Aorta (tissue), 5 donors: ENCODE data around the gene ADAM12. TPM values are rescaled to one million over a fixed set of nuclear protein-coding genes. Genes with fewer than 3 reads are reported as not detected.

ENCODE experiments used
- ATAC-seq: fragments of 200-7000 bp; cut with Tn5 transposase; one replicate; pipeline ENCODE4 v1.9.1; 2022; ENCODE audit warnings: moderate library complexity; ENCODE audit not compliant: low FRiP score
- DNase-seq, 2 donors: peaks; one replicate each; pipeline ENCODE4 v3.0.0-alpha.2; 2020
- H3K27ac ChIP-seq, 2 donors: one replicate each; pipeline ENCODE4 v1.5.1; 2013; ENCODE audit warnings: low read length in 2 of 2, mild to moderate bottlenecking in 2 of 2, moderate library complexity in 2 of 2, control low read depth in 1 of 2, inconsistent platforms in 1 of 2, low read depth in 1 of 2
- H3K27me3 ChIP-seq, 2 donors: one replicate each; pipeline ENCODE4 v1.6.1; 2013; ENCODE audit warnings: control low read depth in 1 of 2, low read length in 1 of 2, mild to moderate bottlenecking in 1 of 2, moderate library complexity in 1 of 2; ENCODE audit not compliant: insufficient read depth in 2 of 2, control insufficient read depth in 1 of 2
- H3K36me3 ChIP-seq, 2 donors: one replicate each; pipeline ENCODE4 v1.6.1; 2013; ENCODE audit warnings: control low read depth in 1 of 2, low read length in 1 of 2, mild to moderate bottlenecking in 1 of 2; ENCODE audit not compliant: insufficient read depth in 2 of 2, control insufficient read depth in 1 of 2
- H3K4me1 ChIP-seq, 2 donors: one replicate each; pipeline ENCODE4 v1.6.1; 2013; ENCODE audit warnings: low read length in 2 of 2, control low read depth in 1 of 2, mild to moderate bottlenecking in 1 of 2, moderate library complexity in 1 of 2; ENCODE audit not compliant: insufficient read depth in 2 of 2, control insufficient read depth in 1 of 2
- H3K4me3 ChIP-seq, 2 donors: one replicate each; pipeline ENCODE4 v1.5.1; 2013; ENCODE audit warnings: low read length in 2 of 2, control low read depth in 1 of 2, mild to moderate bottlenecking in 1 of 2
- H3K9me3 ChIP-seq: one replicate; pipeline ENCODE4 v1.6.1; 2013; ENCODE audit warnings: mild to moderate bottlenecking, low read length; ENCODE audit not compliant: control insufficient read depth
- WGBS, 2 donors: extraction: QIAGEN DNeasy Blood & Tissue Kit; methylation state at CpG; one replicate each; pipeline ENCODE4 v1.1.7; 2013; 5-methylcytosine and 5-hydroxymethylcytosine counted together
- intact Hi-C, 2 donors: fragments of 100-400 bp; cut with DNase I; formaldehyde crosslinking; loops; one replicate each; pipeline versions ENCODE4 v1.14.2 to v1.15.0; 2022
- polyA plus RNA-seq, 2 donors: library from polyadenylated mRNA; stranded (reverse); fragments of 200-250 nt; gene quantifications; one replicate each; pipeline ENCODE4 v1.2.3, GENCODE V29; 2013
- total RNA-seq, 2 donors: library from RNA; stranded (reverse); fragmentation: NEBNext Ultra II Directional; extraction: Animal tissue kit (Norgen Biotek cat#: 25700); gene quantifications; one replicate each; pipeline ENCODE4 v1.2.1, GENCODE V29; 2021
- donor health status: healthy with polysubstance abuse.
- donor health status: Bipolar disorder and iron deficiency.
- donor health status: DM: no; HTN: no; CAD: no.
- donor health status: DM: no; HTN: no; CAD: no.
- donor health status: DM: yes; HTN: yes; CAD: no.

Gene ADAM12
- total and polyA plus RNA-seq, 4 donors: 0.13 to 9.4 (median 5.5) TPM; not detected in 1

- Histone ChIP-seq H3K4me3 (no peak overlapping the region), H3K36me3 (no peaks in the 10 kb centered on the region), H3K9me3 (no peaks in the 10 kb centered on the region), H3K27me3 (no peaks in the 10 kb centered on the region), H3K27ac (no peak overlapping the region), H3K4me1 (peaks cover 0 to 4% of the 10 kb centered on the region in 2 donors)
- no peak for DNase-seq
- 91 to 92% methylated on average over 3 of the region's 3 CpGs for WGBS, 2 donors
- ATAC-seq: no peak
- intact Hi-C loops: no loop called here
Observed at GRCh38 chr10:126207313-126207771, 180.9 kb downstream of the ADAM12 start.

GRCh38 chr10:126205486-126206205, 182.6 kb downstream of the ADAM12 start:
- Histone ChIP-seq H3K27me3 (no peaks in the 10 kb centered on the region), H3K9me3 (no peaks in the 10 kb centered on the region), H3K27ac (no peak overlapping the region), H3K4me1 (peaks cover 0 to 4% of the 10 kb centered on the region in 2 donors), H3K36me3 (no peaks in the 10 kb centered on the region), H3K4me3 (no peak overlapping the region)
- ATAC-seq (no peak), DNase-seq (no peak)
- intact Hi-C loops: no loop called here
- 97 to 100% methylated on average over 1 of the region's 1 CpG for WGBS, 2 donors

GRCh38 chr10:126204320-126204719, 184.0 kb downstream of the ADAM12 start:
- Histone ChIP-seq H3K9me3 (no peaks in the 10 kb centered on the region), H3K4me1 (peaks cover 0 to 4% of the 10 kb centered on the region in 2 donors), H3K36me3 (no peaks in the 10 kb centered on the region), H3K27ac (peak overlapping the region in 1 of 2 donors; percentile 74), H3K27me3 (no peaks in the 10 kb centered on the region), H3K4me3 (no peak overlapping the region)
- 93 to 96% methylated on average over 4 of the region's 4 CpGs for WGBS, 2 donors
- intact Hi-C loops: no loop called here
- DNase-seq (no peak), ATAC-seq (no peak)

- Histone ChIP-seq H3K4me3 (no peak overlapping the region), H3K27ac (peak overlapping the region in 1 of 2 donors; percentile 74), H3K36me3 (no peaks in the 10 kb centered on the region), H3K4me1 (peaks cover 3 to 4% of the 10 kb centered on the region in 2 donors), H3K9me3 (no peaks in the 10 kb centered on the region), H3K27me3 (no peaks in the 10 kb centered on the region)
- DNase-seq: peak; percentile 70 to 82
- ATAC-seq: no peak
- intact Hi-C loops: loop anchor here in 1 of 2 donors (1.0 kb wide), 1 partner anchor 44 kb away; no protein-coding TSS in a partner anchor
- WGBS, 2 donors: 24 to 55% methylated on average over 7 of the region's 7 CpGs
Observed at GRCh38 chr10:126203746-126204145, 184.5 kb downstream of the ADAM12 start.

GRCh38 chr10:126201603-126202002, 186.7 kb downstream of the ADAM12 start:
- no peaks in the 10 kb centered on the region for H3K36me3 ChIP-seq
- H3K27me3 ChIP-seq: no peaks in the 10 kb centered on the region
- H3K9me3 ChIP-seq: no peaks in the 10 kb centered on the region
- 88 to 94% methylated on average over 8 of the region's 8 CpGs for WGBS, 2 donors
- no peak for ATAC-seq
- no peak for DNase-seq
- H3K4me3 ChIP-seq: no peak overlapping the region
- H3K27ac ChIP-seq: no peak overlapping the region
- peaks cover 3 to 4% of the 10 kb centered on the region in 2 donors for H3K4me1 ChIP-seq
- intact Hi-C loops: no loop called here

GRCh38 chr10:126199221-126199998, 188.9 kb downstream of the ADAM12 start:
- no peak overlapping the region for H3K4me3 ChIP-seq
- H3K27me3 ChIP-seq: no peaks in the 10 kb centered on the region
- H3K4me1 ChIP-seq: peaks cover 3 to 4% of the 10 kb centered on the region in 2 donors
- H3K27ac ChIP-seq: no peak overlapping the region
- H3K36me3 ChIP-seq: no peaks in the 10 kb centered on the region
- no peaks in the 10 kb centered on the region for H3K9me3 ChIP-seq
- 30 to 36% methylated on average over 13 of the region's 13 CpGs for WGBS, 2 donors
- intact Hi-C loops: loop anchor here in 1 of 2 donors (10.0 kb wide), 1 partner anchor 185 kb away; the partner anchor contains the start of gene ADAM12
- DNase-seq: peak in 1 of 2 donors; percentile 62
- ATAC-seq: no peak

GRCh38 chr10:126198681-126199080, 189.6 kb downstream of the ADAM12 start:
- Histone ChIP-seq H3K27ac (no peak overlapping the region), H3K4me3 (no peak overlapping the region), H3K36me3 (no peaks in the 10 kb centered on the region), H3K27me3 (no peaks in the 10 kb centered on the region), H3K4me1 (peaks cover 0 to 3% of the 10 kb centered on the region in 2 donors), H3K9me3 (no peaks in the 10 kb centered on the region)
- intact Hi-C loops: loop anchor here in 1 of 2 donors (10.0 kb wide), 1 partner anchor 186 kb away; the partner anchor contains the start of gene ADAM12
- DNase-seq: no peak
- ATAC-seq: no peak

- Histone ChIP-seq H3K27ac (no peak overlapping the region), H3K4me3 (no peak overlapping the region), H3K4me1 (peaks cover 0 to 3% of the 10 kb centered on the region in 2 donors), H3K36me3 (no peaks in the 10 kb centered on the region), H3K9me3 (no peaks in the 10 kb centered on the region), H3K27me3 (no peaks in the 10 kb centered on the region)
- intact Hi-C loops: loop anchor here in 1 of 2 donors (10.0 kb wide), 1 partner anchor 188 kb away; the partner anchor contains the start of gene ADAM12
- WGBS, 2 donors: 97 to 99% methylated on average over 9 of the region's 9 CpGs
- no peak for DNase-seq
- ATAC-seq: no peak
Observed at GRCh38 chr10:126197036-126197543, 191.2 kb downstream of the ADAM12 start.
